A549 (cell line): ENCODE measurements around the gene NUCKS1. TPM values are rescaled to one million over a fixed set of nuclear protein-coding genes. Genes with fewer than 3 reads are reported as not detected.

Experiments
- ATAC-seq, 2 experiments: fragments of 200-7000 bp in 1 of 2; fragments of >200 bp in 1 of 2; cut with Nextera tagmentation in 1 of 2; cut with Tn5 transposase in 1 of 2; 3 replicates each; pipeline versions ENCODE4 v1.8.0 to v1.9.1; 2018 to 2020; ENCODE audit warnings: mild to moderate bottlenecking in 1 of 2, moderate library complexity in 1 of 2
- CTCF ChIA-PET: fragments of 300-600 bp; sonication (Branson Sonifier 250); formaldehyde crosslinking; extraction: SDS; loops from one replicate; lab custom pipeline; 2021; ENCODE audit warnings: antibody characterized with exemption, inconsistent platforms; lab: Yijun Ruan, JAX
- POLR2A ChIA-PET: fragments of 350-600 bp; formaldehyde crosslinking; extraction: SDS; loops from one replicate; lab custom pipeline; 2021; ENCODE audit warnings: antibody characterized with exemption, inconsistent platforms; lab: Yijun Ruan, JAX
- DNase-seq, 2 experiments: peaks; one replicate each; pipeline versions ENCODE4 v3.0.0 to v3.0.0-alpha.2; 2011 to 2016; ENCODE audit warnings: low read depth in 1 of 2, low spot score in 1 of 2
- FAIRE-seq: peaks from 2 replicates; lab custom pipeline; 2011; peaks lifted over from hg19 to GRCh38; lab: Jason Lieb, UNC
- H3K27ac ChIP-seq, 2 experiments: fragments of >200 bp; sonication (Bioruptor Twin); formaldehyde crosslinking; 3 replicates each; pipeline ENCODE4 v1.5.1; 2016 to 2017
- H3K4me1 ChIP-seq: fragments of >200 bp; sonication (Bioruptor Twin); formaldehyde crosslinking; 3 replicates; pipeline ENCODE4 v1.6.1; 2016
- H3K4me2 ChIP-seq: fragments of >200 bp; sonication (Bioruptor Twin); formaldehyde crosslinking; 3 replicates; pipeline ENCODE4 v1.6.1; 2016
- H3K4me3 ChIP-seq: fragments of >200 bp; sonication (Bioruptor Twin); formaldehyde crosslinking; 3 replicates; pipeline ENCODE4 v1.5.1; 2016
- H3K9me3 ChIP-seq: fragments of >200 bp; sonication (Bioruptor Twin); formaldehyde crosslinking; 3 replicates; pipeline ENCODE4 v1.6.1; 2016
- BHLHE40 ChIP-seq: IDR thresholded peaks from 2 replicates; pipeline ENCODE4 v1.6.1; 2012; ENCODE audit warnings: low read depth, low read length, inconsistent platforms
- CHD2 ChIP-seq: fragments of 150-350 bp; IDR thresholded peaks from 2 replicates; pipeline ENCODE4 v1.6.1; 2014; ENCODE audit warnings: low read length; ENCODE audit not compliant: partially characterized antibody
- EHMT2 ChIP-seq: fragments of 200-600 bp; sonication (generic); IDR thresholded peaks from 2 replicates; pipeline ENCODE4 v1.6.1; 2016; ENCODE audit warnings: antibody characterized with exemption, low read depth, mild to moderate bottlenecking, moderate library complexity
- ESRRA ChIP-seq: fragments of 150-350 bp; IDR thresholded peaks from 2 replicates; pipeline ENCODE4 v1.6.1; 2014; ENCODE audit warnings: mild to moderate bottlenecking, low read length, borderline replicate concordance
- FOSL2 ChIP-seq, 2 experiments: fragments of 450-650 bp in 1 of 2; fragments of >200 bp in 1 of 2; sonication (Bioruptor Twin) in 1 of 2; formaldehyde crosslinking; IDR thresholded peaks; 2 replicates each; pipeline versions ENCODE4 v1.5.0 to v1.6.1; 2016 to 2020; ENCODE audit warnings: mild to moderate bottlenecking in 1 of 2, moderate library complexity in 1 of 2
- FOXS1 ChIP-seq: fragments of 250-450 bp; sonication (Bioruptor Pico); IDR thresholded peaks from 2 replicates; pipeline ENCODE4 v1.5.0; 2020; ENCODE audit warnings: mild to moderate bottlenecking, moderate library complexity
- HOXA7 ChIP-seq: fragments of 250-450 bp; sonication (Bioruptor Pico); IDR thresholded peaks from 2 replicates; pipeline ENCODE4 v1.5.0; 2020; ENCODE audit warnings: mild to moderate bottlenecking, moderate library complexity
- HOXB5 ChIP-seq: fragments of 250-450 bp; sonication (Bioruptor Pico); IDR thresholded peaks from 2 replicates; pipeline ENCODE4 v1.5.0; 2020; ENCODE audit warnings: mild to moderate bottlenecking, moderate library complexity
- JUNB ChIP-seq: fragments of >200 bp; sonication (Bioruptor Twin); formaldehyde crosslinking; IDR thresholded peaks from 2 replicates; pipeline ENCODE4 v1.6.1; 2016
- MAFK ChIP-seq: fragments of 450-650 bp; IDR thresholded peaks from 2 replicates; pipeline ENCODE4 v1.6.1; 2014; ENCODE audit not compliant: partially characterized antibody
- NFE2L2 ChIP-seq: fragments of 150-350 bp; conservative IDR thresholded peaks from 2 replicates; pipeline ENCODE4 v1.6.1; 2014; ENCODE audit warnings: low read length
- NR3C1 ChIP-seq: fragments of >200 bp; sonication (Bioruptor Twin); formaldehyde crosslinking; IDR thresholded peaks from 3 replicates; pipeline ENCODE4 v1.6.1; 2017
- POLR2A ChIP-seq: IDR thresholded peaks from 2 replicates; pipeline ENCODE4 v1.6.1; 2012; ENCODE audit warnings: mild to moderate bottlenecking, low read length
- RARB ChIP-seq: fragments of 250-450 bp; sonication (Bioruptor Pico); IDR thresholded peaks from 2 replicates; pipeline ENCODE4 v1.8.0; 2021; ENCODE audit warnings: mild to moderate bottlenecking, moderate library complexity
- SREBF2 ChIP-seq: fragments of 450-650 bp; IDR thresholded peaks from 2 replicates; pipeline ENCODE4 v1.6.1; 2014; ENCODE audit warnings: mild to moderate bottlenecking, moderate library complexity
- TP53 ChIP-seq: fragments of 250-450 bp; sonication (Bioruptor Pico); IDR thresholded peaks from 2 replicates; pipeline ENCODE4 v1.5.0; 2021; ENCODE audit warnings: mild to moderate bottlenecking, moderate library complexity
- ZSCAN20 ChIP-seq: fragments of 250-450 bp; sonication (Bioruptor Pico); IDR thresholded peaks from 2 replicates; pipeline ENCODE4 v1.8.0; 2022; ENCODE audit warnings: mild to moderate bottlenecking, moderate library complexity
- WGBS: methylation state at CpG from one replicate; pipeline ENCODE4 v1.1.6; 2017; ENCODE audit errors: missing lambda C conversion rate; 5-methylcytosine and 5-hydroxymethylcytosine counted together
- polyA plus RNA-seq, 4 experiments: library from polyadenylated mRNA; depleted of rRNA in 3 of 4; stranded (reverse); fragments of >200 nt; fragmentation: RNase III in 1 of 4; extraction: RNeasy Plus Mini Kit Qiagen cat#74134 plus additional on column Dnase treatment in 1 of 4; gene quantifications; 2 replicates in 3 of 4; 3 replicates in 1 of 4; pipeline ENCODE4 v1.2.3, GENCODE V29; 2011 to 2017
- TF ChIP-seq, protein P1 (sequence below): fragments of 200-600 bp; sonication (generic); IDR thresholded peaks from 2 replicates; pipeline ENCODE4 v1.6.1; 2016; ENCODE audit warnings: antibody characterized with exemption, mild to moderate bottlenecking, moderate library complexity
- TF ChIP-seq, protein P2 (sequence below): IDR thresholded peaks from 2 replicates; pipeline ENCODE4 v1.6.1; 2012; ENCODE audit warnings: low read depth, borderline replicate concordance
- TF ChIP-seq, protein P3 (sequence below): fragments of 250-450 bp; sonication (Bioruptor Pico); IDR thresholded peaks from 2 replicates; pipeline ENCODE4 v1.5.0; 2020; ENCODE audit warnings: low read depth, mild to moderate bottlenecking, moderate library complexity
- TF ChIP-seq, protein P4 (sequence below): fragments of >200 bp; sonication (Bioruptor Twin); formaldehyde crosslinking; IDR thresholded peaks from 3 replicates; pipeline ENCODE4 v1.6.1; 2016
- TF ChIP-seq, protein P5 (sequence below): IDR thresholded peaks from 2 replicates; pipeline ENCODE4 v1.6.1; 2012

The NUCKS1 gene
- polyA plus RNA-seq, 2 of the 4 experiments (the other 2 are of a cell fraction): 141 to 190 TPM

DNA sequence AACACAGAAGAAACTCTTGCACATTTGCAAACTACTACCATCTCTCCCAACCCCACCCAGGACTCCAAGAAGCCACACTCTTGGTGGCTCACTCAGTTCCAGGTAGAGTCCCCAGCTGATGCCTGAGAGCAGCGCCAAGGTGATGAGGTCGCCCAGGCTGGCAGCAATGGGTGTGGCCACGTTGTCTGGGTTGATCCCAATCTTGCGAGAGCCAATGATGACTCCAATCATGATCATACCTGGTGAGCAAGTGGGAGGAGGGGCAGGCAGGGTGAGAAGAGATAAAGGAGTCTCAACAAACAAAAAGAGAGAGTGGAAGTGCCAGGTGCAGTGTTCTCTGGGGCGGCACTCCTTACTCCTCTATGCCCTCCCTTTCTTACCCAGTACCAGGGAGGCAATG, 48.6 kb upstream of the NUCKS1 start:
- no peak for DNase-seq
- no peak for FAIRE-seq
- 87% methylated on average over 5 of the region's 5 CpGs for WGBS
- Histone ChIP-seq H3K27ac (no peak overlapping the region), H3K4me3 (no peak overlapping the region), H3K4me1 (no peaks in the 10 kb centered on the region), H3K9me3 (no peaks in the 10 kb centered on the region), H3K4me2 (no peak overlapping the region)
- ChIA-PET POLR2A (no interaction called here), CTCF (interaction anchor here (0.8 to 17.3 kb wide), 5 partner anchors 11 to 183 kb away, joined by 3 to 371 read pairs (median 120); partner anchors contain the start of gene SLC41A1)
- TF ChIP-seq NR3C1 (no peak), SREBF2 (no peak), BHLHE40 (no peak), ZSCAN20 (CRISPR knock-in tag) (no peak), HOXB5 (CRISPR knock-in tag) (no peak), POLR2A (no peak), RARB (CRISPR knock-in tag) (no peak), CHD2 (no peak), FOXS1 (no peak), FOSL2 (IDR thresholded peaks at IDR 0.05) (no peak), FOSL2 (CRISPR knock-in tag; IDR thresholded peaks at IDR 0.05) (no peak)
- TF ChIP-seq, protein P1, sequence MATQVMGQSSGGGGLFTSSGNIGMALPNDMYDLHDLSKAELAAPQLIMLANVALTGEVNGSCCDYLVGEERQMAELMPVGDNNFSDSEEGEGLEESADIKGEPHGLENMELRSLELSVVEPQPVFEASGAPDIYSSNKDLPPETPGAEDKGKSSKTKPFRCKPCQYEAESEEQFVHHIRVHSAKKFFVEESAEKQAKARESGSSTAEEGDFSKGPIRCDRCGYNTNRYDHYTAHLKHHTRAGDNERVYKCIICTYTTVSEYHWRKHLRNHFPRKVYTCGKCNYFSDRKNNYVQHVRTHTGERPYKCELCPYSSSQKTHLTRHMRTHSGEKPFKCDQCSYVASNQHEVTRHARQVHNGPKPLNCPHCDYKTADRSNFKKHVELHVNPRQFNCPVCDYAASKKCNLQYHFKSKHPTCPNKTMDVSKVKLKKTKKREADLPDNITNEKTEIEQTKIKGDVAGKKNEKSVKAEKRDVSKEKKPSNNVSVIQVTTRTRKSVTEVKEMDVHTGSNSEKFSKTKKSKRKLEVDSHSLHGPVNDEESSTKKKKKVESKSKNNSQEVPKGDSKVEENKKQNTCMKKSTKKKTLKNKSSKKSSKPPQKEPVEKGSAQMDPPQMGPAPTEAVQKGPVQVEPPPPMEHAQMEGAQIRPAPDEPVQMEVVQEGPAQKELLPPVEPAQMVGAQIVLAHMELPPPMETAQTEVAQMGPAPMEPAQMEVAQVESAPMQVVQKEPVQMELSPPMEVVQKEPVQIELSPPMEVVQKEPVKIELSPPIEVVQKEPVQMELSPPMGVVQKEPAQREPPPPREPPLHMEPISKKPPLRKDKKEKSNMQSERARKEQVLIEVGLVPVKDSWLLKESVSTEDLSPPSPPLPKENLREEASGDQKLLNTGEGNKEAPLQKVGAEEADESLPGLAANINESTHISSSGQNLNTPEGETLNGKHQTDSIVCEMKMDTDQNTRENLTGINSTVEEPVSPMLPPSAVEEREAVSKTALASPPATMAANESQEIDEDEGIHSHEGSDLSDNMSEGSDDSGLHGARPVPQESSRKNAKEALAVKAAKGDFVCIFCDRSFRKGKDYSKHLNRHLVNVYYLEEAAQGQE: no peak
- TF ChIP-seq, protein P2, sequence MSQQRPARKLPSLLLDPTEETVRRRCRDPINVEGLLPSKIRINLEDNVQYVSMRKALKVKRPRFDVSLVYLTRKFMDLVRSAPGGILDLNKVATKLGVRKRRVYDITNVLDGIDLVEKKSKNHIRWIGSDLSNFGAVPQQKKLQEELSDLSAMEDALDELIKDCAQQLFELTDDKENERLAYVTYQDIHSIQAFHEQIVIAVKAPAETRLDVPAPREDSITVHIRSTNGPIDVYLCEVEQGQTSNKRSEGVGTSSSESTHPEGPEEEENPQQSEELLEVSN: no peak
- TF ChIP-seq, protein P3, sequence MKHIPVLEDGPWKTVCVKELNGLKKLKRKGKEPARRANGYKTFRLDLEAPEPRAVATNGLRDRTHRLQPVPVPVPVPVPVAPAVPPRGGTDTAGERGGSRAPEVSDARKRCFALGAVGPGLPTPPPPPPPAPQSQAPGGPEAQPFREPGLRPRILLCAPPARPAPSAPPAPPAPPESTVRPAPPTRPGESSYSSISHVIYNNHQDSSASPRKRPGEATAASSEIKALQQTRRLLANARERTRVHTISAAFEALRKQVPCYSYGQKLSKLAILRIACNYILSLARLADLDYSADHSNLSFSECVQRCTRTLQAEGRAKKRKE: no peak
- no peak for ATAC-seq

DNA sequence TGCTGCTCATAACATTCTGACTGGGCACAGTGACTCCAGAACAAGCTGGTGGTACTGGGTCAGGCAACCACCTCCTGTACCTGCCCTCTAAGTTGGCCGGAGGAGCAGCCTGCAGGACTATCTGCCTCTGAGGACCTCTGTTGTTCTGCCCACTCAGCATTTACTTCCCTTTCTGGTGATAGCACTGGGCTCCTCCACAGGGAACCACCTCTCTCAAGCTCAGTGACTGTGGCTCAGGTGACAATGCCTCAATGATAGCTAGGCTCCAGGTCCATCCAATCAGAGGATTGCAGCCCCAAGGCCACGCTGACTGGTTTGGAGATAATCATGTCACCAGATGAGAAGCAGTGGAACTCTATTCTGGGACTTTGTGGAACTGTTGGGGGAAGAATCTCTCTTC, 47.2 kb upstream of the NUCKS1 start:
- no peaks in the 10 kb centered on the region for H3K4me1 ChIP-seq
- TF ChIP-seq MAFK (peak; percentile 89), HOXB5 (CRISPR knock-in tag) (no peak)
- TF ChIP-seq, all 56 proteins: peak for 1
- Histone ChIP-seq H3K27ac (no peak overlapping the region), H3K4me2 (no peak overlapping the region), H3K9me3 (no peaks in the 10 kb centered on the region), H3K4me3 (no peak overlapping the region)
- DNase-seq (no peak), ATAC-seq (no peak), FAIRE-seq (no peak)
- ChIA-PET POLR2A (no interaction called here), CTCF (interaction anchor here (1.6 to 17.3 kb wide), 4 partner anchors 12 to 185 kb away, joined by 9 to 371 read pairs (median 164); partner anchors contain the start of gene SLC41A1)
- WGBS: 100% methylated on average over 1 of the region's 2 CpGs

DNA sequence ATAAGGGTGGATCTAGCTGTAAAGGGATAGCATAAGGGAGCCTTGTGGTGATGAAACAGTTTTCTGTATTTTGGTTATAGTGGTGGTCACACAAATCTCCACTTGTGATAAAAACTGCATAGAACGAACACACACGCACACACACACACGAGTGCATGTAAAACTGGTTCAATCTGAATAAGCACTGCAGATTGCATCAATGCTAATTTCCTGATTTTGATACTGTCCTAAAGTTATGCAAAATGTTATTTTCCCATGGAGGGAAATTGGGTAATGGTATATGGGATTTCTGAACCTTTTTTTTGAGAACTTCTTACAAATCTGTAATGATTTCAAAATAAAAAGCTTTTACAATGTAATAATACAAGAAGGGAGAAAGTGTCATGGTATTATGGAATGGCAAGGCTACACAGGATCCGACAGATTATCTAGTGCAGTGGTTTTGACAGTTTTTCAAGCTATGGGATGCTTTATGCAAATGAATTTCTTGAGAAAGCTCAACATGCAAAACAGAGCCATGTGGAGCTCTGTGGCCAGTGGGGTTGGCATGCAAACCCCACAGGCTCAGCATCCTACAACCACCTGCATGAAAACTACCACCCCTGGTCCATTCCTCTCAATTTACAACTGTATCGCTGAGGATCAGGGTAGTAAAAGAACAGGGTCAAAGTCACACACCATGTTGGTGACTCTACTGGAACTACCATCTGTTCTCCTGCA, 44.2 kb upstream of the NUCKS1 start:
- no peak for ATAC-seq
- CTCF ChIA-PET: interaction anchor here (1.9 to 17.3 kb wide), 5 partner anchors 15 to 312 kb away, joined by 5 to 371 read pairs (median 120); partner anchors contain the start of gene SLC41A1
- Histone ChIP-seq H3K27ac (no peak overlapping the region), H3K4me3 (no peak overlapping the region), H3K4me1 (no peaks in the 10 kb centered on the region), H3K9me3 (no peaks in the 10 kb centered on the region), H3K4me2 (no peak overlapping the region)
- 72% methylated on average over 5 of the region's 5 CpGs for WGBS
- DNase-seq: no peak
- POLR2A ChIA-PET: no interaction called here
- no peak for FAIRE-seq
- TF ChIP-seq JUNB: no peak
- no peak for TF ChIP-seq NFE2L2
- TF ChIP-seq SREBF2: no peak
- TF ChIP-seq, protein P4, sequence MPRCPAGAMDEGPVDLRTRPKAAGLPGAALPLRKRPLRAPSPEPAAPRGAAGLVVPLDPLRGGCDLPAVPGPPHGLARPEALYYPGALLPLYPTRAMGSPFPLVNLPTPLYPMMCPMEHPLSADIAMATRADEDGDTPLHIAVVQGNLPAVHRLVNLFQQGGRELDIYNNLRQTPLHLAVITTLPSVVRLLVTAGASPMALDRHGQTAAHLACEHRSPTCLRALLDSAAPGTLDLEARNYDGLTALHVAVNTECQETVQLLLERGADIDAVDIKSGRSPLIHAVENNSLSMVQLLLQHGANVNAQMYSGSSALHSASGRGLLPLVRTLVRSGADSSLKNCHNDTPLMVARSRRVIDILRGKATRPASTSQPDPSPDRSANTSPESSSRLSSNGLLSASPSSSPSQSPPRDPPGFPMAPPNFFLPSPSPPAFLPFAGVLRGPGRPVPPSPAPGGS: no peak
- TF ChIP-seq, protein P3: no peak
- no peak for TF ChIP-seq ESRRA
- no peak for TF ChIP-seq EHMT2
- no peak for TF ChIP-seq RARB (CRISPR knock-in tag)
- no peak for TF ChIP-seq TP53 (CRISPR knock-in tag)
- TF ChIP-seq HOXA7 (CRISPR knock-in tag): no peak
- TF ChIP-seq, protein P5, sequence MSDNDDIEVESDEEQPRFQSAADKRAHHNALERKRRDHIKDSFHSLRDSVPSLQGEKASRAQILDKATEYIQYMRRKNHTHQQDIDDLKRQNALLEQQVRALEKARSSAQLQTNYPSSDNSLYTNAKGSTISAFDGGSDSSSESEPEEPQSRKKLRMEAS: no peak
